CD4-positive, CD25-positive, alpha-beta regulatory T cell (primary cell): Measurements from ENCODE around the gene MARCHF10. TPM values are rescaled to one million over a fixed set of nuclear protein-coding genes. Genes with fewer than 3 reads are reported as not detected.

Experiments
- ATAC-seq, 2 donors: fragments of 150-1000 bp; cut with Tn5 transposase; one replicate each; pipeline ENCODE4 v1.10.0; 2021; ENCODE audit warnings: low read depth in 2 of 2, moderate number of reproducible peaks in 2 of 2, moderate library complexity in 1 of 2
- DNase-seq, 3 donors: peaks; one replicate each; pipeline versions ENCODE4 v3.0.0 to v3.0.0-alpha.2; 2012 to 2022; ENCODE audit warnings: mixed read lengths in 1 of 3
- H3K27ac ChIP-seq: one replicate; pipeline ENCODE4 v1.7.0; 2013; ENCODE audit warnings: mild to moderate bottlenecking, low read length; ENCODE audit not compliant: insufficient read depth, poor library complexity, severe bottlenecking
- H3K27me3 ChIP-seq: one replicate; pipeline ENCODE4 v1.7.0; 2013; ENCODE audit warnings: low read length; ENCODE audit not compliant: control insufficient read depth, insufficient read depth
- H3K36me3 ChIP-seq: one replicate; pipeline ENCODE4 v1.7.0; 2013; ENCODE audit warnings: mild to moderate bottlenecking, low read length, moderate library complexity; ENCODE audit not compliant: control insufficient read depth, insufficient read depth
- H3K4me1 ChIP-seq: 2 replicates; pipeline ENCODE4 v1.7.0; 2013; ENCODE audit warnings: mild to moderate bottlenecking, low read length; ENCODE audit not compliant: insufficient read depth, control insufficient read depth, poor library complexity, severe bottlenecking
- H3K4me3 ChIP-seq: one replicate; pipeline ENCODE4 v1.7.0; 2013; ENCODE audit warnings: low read depth, mild to moderate bottlenecking, low read length, moderate library complexity
- H3K9me3 ChIP-seq, 2 experiments: 1 replicate in 1 of 2; 2 replicates in 1 of 2; pipeline ENCODE4 v1.7.0; 2013; ENCODE audit warnings: low read length in 2 of 2, mild to moderate bottlenecking in 1 of 2, moderate library complexity in 1 of 2; ENCODE audit not compliant: control insufficient read depth in 2 of 2
- H3K27ac Mint-ChIP-seq, 3 donors: one replicate each; pipeline ENCODE4 v1.8.0; 2020 to 2022; ENCODE audit warnings: mild to moderate bottlenecking in 3 of 3, mixed read lengths in 3 of 3, moderate library complexity in 2 of 3
- H3K27me3 Mint-ChIP-seq: one replicate; pipeline ENCODE4 v1.8.0; 2022; ENCODE audit warnings: mild to moderate bottlenecking, mixed read lengths
- H3K36me3 Mint-ChIP-seq: one replicate; pipeline ENCODE4 v1.8.0; 2020; ENCODE audit warnings: mixed read lengths
- H3K4me1 Mint-ChIP-seq, 4 donors: one replicate each; pipeline ENCODE4 v1.8.0; 2020 to 2022; ENCODE audit warnings: mixed read lengths in 4 of 4, mild to moderate bottlenecking in 1 of 4
- H3K4me3 Mint-ChIP-seq, 4 donors: one replicate each; pipeline ENCODE4 v1.8.0; 2020 to 2022; ENCODE audit warnings: mild to moderate bottlenecking in 4 of 4, mixed read lengths in 4 of 4, moderate library complexity in 3 of 4
- H3K9me3 Mint-ChIP-seq, 7 donors: one replicate each; pipeline ENCODE4 v1.8.0; 2020 to 2022; ENCODE audit warnings: mixed read lengths in 7 of 7, mild to moderate bottlenecking in 3 of 7, moderate library complexity in 2 of 7
- polyA plus RNA-seq, 4 donors: library from polyadenylated mRNA; unstranded; fragments of 300-500 nt; fragmentation: Illumina TruSeq; gene quantifications; one replicate each; pipeline ENCODE4 v1.2.3, GENCODE V29; 2021
- total RNA-seq: library from RNA; stranded (reverse); gene quantifications from one replicate; pipeline ENCODE4 v1.2.3, GENCODE V29; 2022

MARCHF10 gene
- total and polyA plus RNA-seq, 5 donors from 2014 or later = 0.12 to 0.48 (median 0.18) TPM; not detected in 2

- Mint-ChIP-seq H3K27ac (no peak overlapping the region), H3K4me3 (no peak overlapping the region), H3K27me3 (peaks cover 5% of the 10 kb centered on the region), H3K36me3 (no peaks in the 10 kb centered on the region), H3K4me1 (no peaks in the 10 kb centered on the region), H3K9me3 (peaks cover 0 to 2% (median 0%) of the 10 kb centered on the region in 7 donors)
- Histone ChIP-seq H3K36me3 (no peaks in the 10 kb centered on the region), H3K4me3 (no peak overlapping the region), H3K4me1 (no peaks in the 10 kb centered on the region), H3K27ac (no peak overlapping the region), H3K9me3 (no peaks in the 10 kb centered on the region), H3K27me3 (no peaks in the 10 kb centered on the region)
- no peak for ATAC-seq
- DNase-seq = no peak
Observed at GRCh38 chr17:62713086-62713881, 94.8 kb downstream of the MARCHF10 start.

GRCh38 chr17:62712171-62712581, 95.9 kb downstream of the MARCHF10 start:
- Histone ChIP-seq H3K27ac (no peak overlapping the region), H3K4me1 (no peaks in the 10 kb centered on the region), H3K4me3 (no peak overlapping the region), H3K36me3 (no peaks in the 10 kb centered on the region), H3K9me3 (no peaks in the 10 kb centered on the region), H3K27me3 (no peaks in the 10 kb centered on the region)
- Mint-ChIP-seq H3K4me1 (no peaks in the 10 kb centered on the region), H3K9me3 (peaks cover 0 to 2% (median 0%) of the 10 kb centered on the region in 7 donors), H3K36me3 (no peaks in the 10 kb centered on the region), H3K27ac (no peak overlapping the region), H3K4me3 (no peak overlapping the region), H3K27me3 (peaks cover 5% of the 10 kb centered on the region)
- ATAC-seq = no peak
- no peak for DNase-seq

- Mint-ChIP-seq H3K4me3 (no peak overlapping the region), H3K27me3 (peaks cover 25% of the 10 kb centered on the region), H3K36me3 (no peaks in the 10 kb centered on the region), H3K9me3 (no peaks in the 10 kb centered on the region), H3K4me1 (peaks cover 0 to 9% (median 4%) of the 10 kb centered on the region in 4 donors), H3K27ac (no peak overlapping the region)
- H3K4me3 ChIP-seq = no peak overlapping the region
- no peaks in the 10 kb centered on the region for H3K27me3 ChIP-seq
- no peaks in the 10 kb centered on the region for H3K9me3 ChIP-seq
- DNase-seq (no peak), ATAC-seq (no peak)
- H3K36me3 ChIP-seq = no peaks in the 10 kb centered on the region
- peaks cover 8% of the 10 kb centered on the region for H3K4me1 ChIP-seq
- H3K27ac ChIP-seq = no peak overlapping the region
Observed at GRCh38 chr17:62708587-62708986, 99.5 kb downstream of the MARCHF10 start.

- peak overlapping the region in 1 of 3 donors; percentile 49 for H3K27ac Mint-ChIP-seq
- Histone ChIP-seq H3K9me3 (no peaks in the 10 kb centered on the region), H3K4me1 (peaks cover 10% of the 10 kb centered on the region), H3K36me3 (no peaks in the 10 kb centered on the region), H3K27ac (no peak overlapping the region), H3K27me3 (no peaks in the 10 kb centered on the region), H3K4me3 (no peak overlapping the region)
- H3K4me1 Mint-ChIP-seq = peaks cover 0 to 9% (median 4%) of the 10 kb centered on the region in 4 donors
- H3K9me3 Mint-ChIP-seq = no peaks in the 10 kb centered on the region
- ATAC-seq (no peak), DNase-seq (no peak)
- no peaks in the 10 kb centered on the region for H3K36me3 Mint-ChIP-seq
- peaks cover 27% of the 10 kb centered on the region for H3K27me3 Mint-ChIP-seq
- H3K4me3 Mint-ChIP-seq = peak overlapping the region in 1 of 4 donors; percentile 18
Observed at GRCh38 chr17:62707425-62707739, 100.7 kb downstream of the MARCHF10 start.

- Mint-ChIP-seq H3K4me3 (peak overlapping the region in 1 of 4 donors; percentile 59), H3K4me1 (peaks cover 0 to 9% (median 4%) of the 10 kb centered on the region in 4 donors), H3K9me3 (no peaks in the 10 kb centered on the region), H3K27ac (peak overlapping the region in 2 of 3 donors; percentile 20 to 49), H3K36me3 (no peaks in the 10 kb centered on the region), H3K27me3 (peaks cover 26% of the 10 kb centered on the region)
- H3K36me3 ChIP-seq = no peaks in the 10 kb centered on the region
- no peak for ATAC-seq
- no peaks in the 10 kb centered on the region for H3K9me3 ChIP-seq
- no peak for DNase-seq
- no peaks in the 10 kb centered on the region for H3K27me3 ChIP-seq
- peaks cover 10% of the 10 kb centered on the region for H3K4me1 ChIP-seq
- no peak overlapping the region for H3K27ac ChIP-seq
- H3K4me3 ChIP-seq = no peak overlapping the region
Observed at GRCh38 chr17:62706598-62707424, 101.3 kb downstream of the MARCHF10 start.

GRCh38 chr17:62705778-62706597, 102.1 kb downstream of the MARCHF10 start:
- Histone ChIP-seq H3K27me3 (no peaks in the 10 kb centered on the region), H3K27ac (no peak overlapping the region), H3K4me1 (peaks cover 10% of the 10 kb centered on the region), H3K9me3 (no peaks in the 10 kb centered on the region), H3K36me3 (no peaks in the 10 kb centered on the region), H3K4me3 (no peak overlapping the region)
- H3K27ac Mint-ChIP-seq = peak overlapping the region in 1 of 3 donors; percentile 20
- ATAC-seq (no peak), DNase-seq (no peak)
- peaks cover 24% of the 10 kb centered on the region for H3K27me3 Mint-ChIP-seq
- peak overlapping the region; percentile 21 to 84 (median 62) for H3K4me3 Mint-ChIP-seq
- H3K4me1 Mint-ChIP-seq = peaks cover 0 to 9% (median 4%) of the 10 kb centered on the region in 4 donors
- H3K36me3 Mint-ChIP-seq = no peaks in the 10 kb centered on the region
- H3K9me3 Mint-ChIP-seq = no peaks in the 10 kb centered on the region

- no peak overlapping the region for H3K27ac ChIP-seq
- H3K27me3 ChIP-seq = no peaks in the 10 kb centered on the region
- Mint-ChIP-seq H3K27ac (no peak overlapping the region), H3K36me3 (no peaks in the 10 kb centered on the region), H3K9me3 (no peaks in the 10 kb centered on the region), H3K27me3 (peaks cover 24% of the 10 kb centered on the region), H3K4me3 (peak overlapping the region; percentile 72 to 85 (median 77)), H3K4me1 (peaks cover 0 to 9% (median 4%) of the 10 kb centered on the region in 4 donors)
- H3K4me3 ChIP-seq = no peak overlapping the region
- H3K36me3 ChIP-seq = no peaks in the 10 kb centered on the region
- no peak for DNase-seq
- no peaks in the 10 kb centered on the region for H3K9me3 ChIP-seq
- ATAC-seq = no peak
- H3K4me1 ChIP-seq = peaks cover 10% of the 10 kb centered on the region
Observed at GRCh38 chr17:62705156-62705777, 102.8 kb downstream of the MARCHF10 start.
